Measurements from ENCODE around the gene ZNF705A.
"Not testable (repeated sequence)": the region's sequence is repeated elsewhere in the genome, so short reads cannot be mapped to it uniquely, and the experiment has no call there.

DNA sequence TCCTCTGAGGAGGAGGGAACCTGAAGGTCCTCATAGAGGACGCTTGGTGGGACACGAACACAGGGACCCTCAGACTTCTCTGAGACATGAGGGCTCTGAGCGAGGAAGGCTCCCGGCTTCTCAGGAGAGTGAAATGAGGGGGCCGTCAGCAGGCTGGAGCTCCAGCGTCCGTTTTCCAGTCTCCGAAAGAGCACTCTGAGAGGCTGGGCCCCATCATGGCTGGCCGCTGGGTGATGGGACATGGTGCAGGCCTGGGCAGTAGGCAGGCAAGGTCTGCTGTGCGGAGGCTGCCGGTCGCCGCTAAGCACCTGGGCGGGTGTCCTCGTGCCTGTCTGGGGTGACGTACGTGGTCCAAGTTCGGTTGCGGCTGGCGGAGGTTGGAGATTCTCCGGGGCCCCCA lies 65.0 kb downstream of the ZNF705A start:
- TF ChIP-seq, protein P1, sequence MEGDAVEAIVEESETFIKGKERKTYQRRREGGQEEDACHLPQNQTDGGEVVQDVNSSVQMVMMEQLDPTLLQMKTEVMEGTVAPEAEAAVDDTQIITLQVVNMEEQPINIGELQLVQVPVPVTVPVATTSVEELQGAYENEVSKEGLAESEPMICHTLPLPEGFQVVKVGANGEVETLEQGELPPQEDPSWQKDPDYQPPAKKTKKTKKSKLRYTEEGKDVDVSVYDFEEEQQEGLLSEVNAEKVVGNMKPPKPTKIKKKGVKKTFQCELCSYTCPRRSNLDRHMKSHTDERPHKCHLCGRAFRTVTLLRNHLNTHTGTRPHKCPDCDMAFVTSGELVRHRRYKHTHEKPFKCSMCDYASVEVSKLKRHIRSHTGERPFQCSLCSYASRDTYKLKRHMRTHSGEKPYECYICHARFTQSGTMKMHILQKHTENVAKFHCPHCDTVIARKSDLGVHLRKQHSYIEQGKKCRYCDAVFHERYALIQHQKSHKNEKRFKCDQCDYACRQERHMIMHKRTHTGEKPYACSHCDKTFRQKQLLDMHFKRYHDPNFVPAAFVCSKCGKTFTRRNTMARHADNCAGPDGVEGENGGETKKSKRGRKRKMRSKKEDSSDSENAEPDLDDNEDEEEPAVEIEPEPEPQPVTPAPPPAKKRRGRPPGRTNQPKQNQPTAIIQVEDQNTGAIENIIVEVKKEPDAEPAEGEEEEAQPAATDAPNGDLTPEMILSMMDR (IDR thresholded peaks at IDR 0.05): not testable (repeated sequence)
- TF ChIP-seq POLR2A (IDR thresholded peaks at IDR 0.05): not testable (repeated sequence)
